ENCODE measurements around the gene MTMR12. TPM values are rescaled to one million over a fixed set of nuclear protein-coding genes. Genes with fewer than 3 reads are reported as not detected.

The MTMR12 gene
- total and polyA plus RNA-seq, 2 of the 4 experiments (the other 2 are of a cell fraction) = 11.1 to 21.3 TPM

- Histone ChIP-seq H4K5ac (ENCODE audit: low read depth, low read length) (no peak overlapping the region), H3K9me1 (ENCODE audit: insufficient read depth, low read length) (no peaks in the 10 kb centered on the region), H3K4me3 (ENCODE audit: insufficient read depth, low read depth, low read length) (no peak overlapping the region), H2BK15ac (ENCODE audit: low read depth, low read length) (no peak overlapping the region), H2BK20ac (ENCODE audit: low read depth, low read length) (no peak overlapping the region), H2AK9ac (replicated peaks; ENCODE audit: low read depth, low read length, poor library complexity) (no peak overlapping the region), H3K79me1 (ENCODE audit: low read depth in 1 of 2, low read length in 2 of 2) (peaks cover 7 to 24% of the 10 kb centered on the region in 2 experiments; a peak in 3 of 4 replicates), H3K9me3 (ENCODE audit: control insufficient read depth, insufficient read depth, low read length) (no peaks in the 10 kb centered on the region), H3K23ac (ENCODE audit: low read depth, low read length) (no peak overlapping the region), H3K18ac (ENCODE audit: low read depth, low read length) (no peak overlapping the region), H3K56ac (ENCODE audit: extremely low read depth, insufficient read depth, low read length) (no peak overlapping the region), H3K14ac (replicated peaks; ENCODE audit: low read depth, low read length) (no peak overlapping the region), H2AK5ac (ENCODE audit: low read depth, low read length) (no peak overlapping the region), H3K27me3 (ENCODE audit: control insufficient read depth, insufficient read depth, low read length) (no peaks in the 10 kb centered on the region), H2AFZ (replicated peaks; ENCODE audit: low read length, poor library complexity) (no peak overlapping the region), H3K4ac (ENCODE audit: low read depth, low read length) (no peak overlapping the region), H4K8ac (ENCODE audit: low read depth in 2 of 2, low read length in 2 of 2) (no peak overlapping the region), H4K91ac (ENCODE audit: insufficient read depth, low read depth, low read length) (no peak overlapping the region), H3K9ac (ENCODE audit: low read depth, low read length) (no peak overlapping the region), H2BK5ac (ENCODE audit: low read depth, low read length, poor library complexity, severe bottlenecking) (no peak overlapping the region), H3K4me2 (ENCODE audit: low read depth, low read length) (no peak overlapping the region), H2BK120ac (ENCODE audit: low read depth, low read length) (no peak overlapping the region), H4K20me1 (ENCODE audit: insufficient read depth, low read length) (no peaks in the 10 kb centered on the region; the same call in 1 of the 2 replicates), H3K4me1 (ENCODE audit: control insufficient read depth, insufficient read depth, low read length) (no peaks in the 10 kb centered on the region), H3K27ac (ENCODE audit: insufficient read depth, low read length) (no peak overlapping the region), H3K36me3 (ENCODE audit: control insufficient read depth, insufficient read depth, low read length) (peaks cover 28% of the 10 kb centered on the region)
- no CpG with 5 or more reads among the region's 4 CpGs for WGBS, 2 experiments (ENCODE audit: extremely low coverage in 2 of 2, insufficient read length in 1 of 2)
- BruUV-seq (replicated peaks) = no TSS peak
- in situ Hi-C loops (cut with MboI; ENCODE audit: low sequenced_read_pairs) (no loop called here), intact Hi-C loops (cut with micrococcal nuclease) (loop anchor here (5.0 kb wide), 1 partner anchor 41 kb away; no protein-coding TSS in a partner anchor), dilution Hi-C loops (cut with HindIII; ENCODE audit: low sequenced_read_pairs, unreplicated experiment) (no loop called here)
- ATAC-seq (ENCODE audit: low read depth) (no peak), DNase-seq (no peak)
- TF ChIP-seq CEBPB (IDR thresholded peaks at IDR 0.05; ENCODE audit: low read depth, low read length) = no peak
- ChIA-PET CTCF (no interaction called here), POLR2A (ENCODE audit: unreplicated experiment) (no interaction called here)
Observed at GRCh38 chr5:32360906-32361305, 48.2 kb upstream of the MTMR12 start.

Measured in IMR-90 (cell line).